Nephron progenitor cell (in vitro differentiated cells): ENCODE measurements around the gene ARFGEF2.

Experiments
- DNase-seq: peaks from one replicate; pipeline ENCODE4 v3.0.0; 2021
- H3K27ac Mint-ChIP-seq: 2 replicates; pipeline ENCODE4 v1.8.0; 2021; ENCODE audit warnings: mild to moderate bottlenecking, moderate library complexity, mixed read lengths
- H3K27me3 Mint-ChIP-seq: 2 replicates; pipeline ENCODE4 v1.8.0; 2021; ENCODE audit warnings: mild to moderate bottlenecking, low read depth, mixed read lengths; ENCODE audit not compliant: poor library complexity
- H3K36me3 Mint-ChIP-seq: 2 replicates; pipeline ENCODE4 v1.8.0; 2021; ENCODE audit warnings: low read depth, mixed read lengths
- H3K4me1 Mint-ChIP-seq: 2 replicates; pipeline ENCODE4 v1.8.0; 2021; ENCODE audit warnings: mixed read lengths
- H3K4me3 Mint-ChIP-seq: 2 replicates; pipeline ENCODE4 v1.8.0; 2021; ENCODE audit warnings: mild to moderate bottlenecking, moderate library complexity, mixed read lengths
- H3K9me3 Mint-ChIP-seq: 2 replicates; pipeline ENCODE4 v1.8.0; 2021; ENCODE audit warnings: mild to moderate bottlenecking, moderate library complexity, mixed read lengths
- TF ChIP-seq, protein P1 (sequence below): fragments of 200-600 bp; sonication (generic); IDR thresholded peaks from 2 replicates; pipeline ENCODE4 v1.5.0; 2021; ENCODE audit warnings: antibody characterized with exemption

The ARFGEF2 gene

DNA sequence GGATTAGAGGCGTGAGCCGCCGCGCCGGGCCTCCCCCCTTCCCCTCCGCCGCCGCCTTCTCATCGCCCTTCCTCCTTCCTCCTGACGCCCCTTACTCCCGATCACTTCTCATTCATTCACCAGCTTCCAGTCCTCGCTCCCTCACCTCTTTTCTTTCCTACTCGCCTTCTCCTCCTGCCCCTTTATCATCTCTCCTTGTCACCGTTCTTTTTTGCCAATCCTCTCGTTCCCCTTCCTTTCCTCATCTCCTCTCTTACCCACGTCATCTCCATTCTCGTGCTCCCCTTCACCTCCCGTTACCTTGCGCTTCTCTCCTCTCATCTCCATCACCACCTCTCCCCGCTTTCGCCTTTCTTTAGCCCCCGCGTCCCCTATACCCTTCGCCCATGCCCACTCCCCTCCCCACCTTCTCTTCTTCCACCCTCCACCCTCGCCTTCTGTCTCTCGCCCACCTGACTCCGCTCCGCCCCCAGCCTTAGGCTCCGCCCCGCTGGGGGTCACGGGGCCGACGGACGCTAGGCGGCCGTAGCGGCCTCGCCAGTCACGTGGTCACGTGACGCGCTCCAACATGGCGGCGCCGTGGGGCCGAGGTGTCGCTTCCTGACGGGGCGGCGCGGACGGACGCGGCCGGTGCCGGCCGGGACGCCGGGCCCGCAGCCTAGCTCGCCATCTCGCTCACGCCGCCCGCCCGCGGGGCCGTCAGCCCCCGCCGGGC lies at the start of gene ARFGEF2:
Gene ARFGEF2, plus strand, starts transcription at position 544 of the 715 bp plus-strand sequence. CDS start 179 bp downstream, outside the sequence.
- no peaks in the 10 kb centered on the region for H3K27me3 Mint-ChIP-seq
- no peaks in the 10 kb centered on the region for H3K9me3 Mint-ChIP-seq
- TF ChIP-seq, protein P1, sequence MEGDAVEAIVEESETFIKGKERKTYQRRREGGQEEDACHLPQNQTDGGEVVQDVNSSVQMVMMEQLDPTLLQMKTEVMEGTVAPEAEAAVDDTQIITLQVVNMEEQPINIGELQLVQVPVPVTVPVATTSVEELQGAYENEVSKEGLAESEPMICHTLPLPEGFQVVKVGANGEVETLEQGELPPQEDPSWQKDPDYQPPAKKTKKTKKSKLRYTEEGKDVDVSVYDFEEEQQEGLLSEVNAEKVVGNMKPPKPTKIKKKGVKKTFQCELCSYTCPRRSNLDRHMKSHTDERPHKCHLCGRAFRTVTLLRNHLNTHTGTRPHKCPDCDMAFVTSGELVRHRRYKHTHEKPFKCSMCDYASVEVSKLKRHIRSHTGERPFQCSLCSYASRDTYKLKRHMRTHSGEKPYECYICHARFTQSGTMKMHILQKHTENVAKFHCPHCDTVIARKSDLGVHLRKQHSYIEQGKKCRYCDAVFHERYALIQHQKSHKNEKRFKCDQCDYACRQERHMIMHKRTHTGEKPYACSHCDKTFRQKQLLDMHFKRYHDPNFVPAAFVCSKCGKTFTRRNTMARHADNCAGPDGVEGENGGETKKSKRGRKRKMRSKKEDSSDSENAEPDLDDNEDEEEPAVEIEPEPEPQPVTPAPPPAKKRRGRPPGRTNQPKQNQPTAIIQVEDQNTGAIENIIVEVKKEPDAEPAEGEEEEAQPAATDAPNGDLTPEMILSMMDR, result no peak
- H3K4me1 Mint-ChIP-seq, result peaks cover 46% of the 10 kb centered on the region
- H3K27ac Mint-ChIP-seq, result peak within 1 kb of the TSS; percentile 99
- H3K36me3 Mint-ChIP-seq, result no peaks in the 10 kb centered on the region
- DNase-seq, result peak; percentile 96
- H3K4me3 Mint-ChIP-seq, result peak within 1 kb of the TSS; percentile 98

DNA sequence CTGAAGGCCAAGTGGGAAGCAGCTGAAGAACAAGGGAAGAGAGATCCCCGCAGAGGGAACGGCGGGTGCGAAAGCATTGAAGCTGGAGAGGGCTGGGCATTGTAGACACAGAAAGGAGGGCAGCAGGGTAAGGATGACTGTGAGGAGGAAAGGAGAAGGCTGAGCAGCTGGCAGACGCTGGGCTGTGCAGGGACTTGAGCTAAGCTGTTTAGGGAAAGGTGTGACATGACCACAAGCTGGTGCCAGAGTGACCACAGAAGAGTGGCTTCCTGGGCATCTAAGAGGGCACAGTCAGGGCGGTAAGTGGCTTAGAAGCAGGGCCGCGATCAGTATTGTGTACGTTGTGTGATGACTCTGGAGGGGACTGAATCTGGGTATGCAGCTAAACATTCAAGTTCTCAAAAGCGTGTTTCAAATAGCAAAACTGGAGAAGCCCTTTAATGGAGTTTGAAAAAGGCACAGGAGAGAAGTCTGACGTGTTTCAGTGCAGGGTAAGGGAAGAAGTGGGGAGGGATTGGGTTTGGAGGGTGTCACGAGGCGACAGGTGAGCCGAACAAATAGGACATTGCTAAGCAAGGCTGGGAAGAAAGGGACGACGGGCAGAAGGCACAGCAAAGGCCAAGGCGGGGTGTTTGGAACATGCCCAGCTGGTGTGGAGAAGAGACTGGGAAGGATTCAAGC lies 46.1 kb upstream of the ARFGEF2 start:
- Mint-ChIP-seq H3K36me3 (no peaks in the 10 kb centered on the region), H3K27me3 (peaks cover 7% of the 10 kb centered on the region), H3K27ac (no peak overlapping the region), H3K9me3 (no peaks in the 10 kb centered on the region), H3K4me1 (peaks cover 14% of the 10 kb centered on the region), H3K4me3 (no peak overlapping the region)
- TF ChIP-seq, protein P1, result no peak
- no peak for DNase-seq

DNA sequence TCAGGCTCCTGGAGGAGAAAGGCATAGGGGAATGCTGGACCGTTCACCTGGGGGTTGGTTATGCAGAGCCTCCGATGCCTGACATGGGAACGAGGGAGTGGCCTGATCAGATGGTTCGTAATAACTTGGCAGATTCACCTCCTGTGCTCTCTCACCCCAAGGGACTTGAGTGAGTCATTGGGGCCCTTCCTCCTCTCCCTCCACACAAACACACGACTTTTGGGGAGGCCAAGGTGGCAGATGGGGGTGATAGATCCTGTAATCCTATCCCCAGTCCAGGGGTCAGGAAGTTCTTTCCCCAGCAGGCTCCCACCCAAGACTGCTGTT lies 45.6 kb upstream of the ARFGEF2 start:
- Mint-ChIP-seq H3K4me3 (no peak overlapping the region), H3K9me3 (no peaks in the 10 kb centered on the region), H3K27ac (no peak overlapping the region), H3K27me3 (peaks cover 7% of the 10 kb centered on the region), H3K36me3 (no peaks in the 10 kb centered on the region), H3K4me1 (peaks cover 14% of the 10 kb centered on the region)
- no peak for DNase-seq
- TF ChIP-seq, protein P1, result no peak

DNA sequence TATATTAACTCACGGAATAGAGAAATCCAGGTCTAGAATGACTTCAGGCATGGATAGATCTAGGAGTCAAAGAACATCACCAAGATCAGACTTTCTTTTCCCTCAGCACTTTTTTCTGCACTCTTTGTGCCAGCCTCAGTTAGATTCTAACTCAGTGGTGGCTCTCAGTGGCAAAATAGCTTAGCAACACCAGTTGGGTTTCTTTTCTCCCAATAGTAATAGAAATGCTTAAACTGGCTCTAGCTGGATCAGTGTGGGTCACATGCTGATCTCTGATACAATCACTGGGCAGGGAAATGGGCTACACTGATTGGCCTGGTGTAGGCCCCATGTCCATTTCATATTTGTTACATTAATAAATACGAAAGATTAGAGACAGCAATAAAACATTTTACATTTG lies 44.2 kb upstream of the ARFGEF2 start:
- Mint-ChIP-seq H3K4me3 (no peak overlapping the region), H3K27ac (no peak overlapping the region), H3K36me3 (no peaks in the 10 kb centered on the region), H3K27me3 (peaks cover 7% of the 10 kb centered on the region), H3K9me3 (no peaks in the 10 kb centered on the region), H3K4me1 (peaks cover 14% of the 10 kb centered on the region)
- no peak for DNase-seq
- TF ChIP-seq, protein P1, result no peak

DNA sequence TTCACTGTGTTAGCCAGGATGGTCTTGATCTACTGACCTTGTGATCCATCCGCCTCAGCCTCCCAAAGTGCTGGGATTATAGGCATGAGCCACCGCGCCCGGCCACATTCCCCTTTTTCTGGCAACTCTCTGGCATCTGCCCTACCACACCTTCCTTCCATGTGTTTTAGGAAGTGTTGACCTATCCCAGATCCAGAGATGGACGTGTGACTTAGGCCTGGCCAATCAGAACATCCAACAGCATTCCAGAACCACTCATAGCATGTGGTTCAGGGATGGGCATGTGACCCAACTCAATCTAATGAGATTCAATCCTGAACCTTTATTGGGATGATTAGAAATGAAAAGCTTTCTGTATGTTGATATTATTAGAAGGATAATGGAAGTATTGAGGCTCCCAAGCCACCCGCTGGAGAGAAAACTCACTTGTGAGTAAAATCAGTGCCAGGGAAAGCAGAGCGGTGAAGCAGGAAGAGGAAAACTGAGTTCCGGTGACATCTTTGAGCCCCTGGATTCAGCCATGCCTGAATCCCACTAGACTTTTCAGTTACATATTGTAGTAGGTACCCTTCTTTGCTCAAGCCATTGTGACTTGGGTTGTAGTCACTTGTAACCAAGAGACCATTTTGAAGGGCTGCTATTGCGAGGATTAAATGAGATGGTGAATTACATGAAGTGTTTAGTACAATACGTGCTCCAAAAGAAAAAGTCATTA lies 42.8 kb upstream of the ARFGEF2 start:
- Mint-ChIP-seq H3K4me1 (peaks cover 14% of the 10 kb centered on the region), H3K36me3 (no peaks in the 10 kb centered on the region), H3K27me3 (peaks cover 7% of the 10 kb centered on the region), H3K27ac (no peak overlapping the region), H3K4me3 (no peak overlapping the region), H3K9me3 (no peaks in the 10 kb centered on the region)
- DNase-seq, result no peak
- TF ChIP-seq, protein P1, result no peak
